Spinal cord (tissue), 10 donors: Measurements from ENCODE around the gene COL23A1. TPM values are rescaled to one million over a fixed set of nuclear protein-coding genes. Genes with fewer than 3 reads are reported as not detected.

ENCODE experiments used
- DNase-seq, 6 donors: peaks; one replicate each; pipeline versions ENCODE4 v3.0.0 to v3.0.0-alpha.2; 2013 to 2015; ENCODE audit warnings: low spot score in 6 of 6, low read depth in 4 of 6
- H3K27ac ChIP-seq: one replicate; pipeline ENCODE4 v1.5.1; 2013; ENCODE audit warnings: low read depth, low read length, control low read depth
- H3K27me3 ChIP-seq: one replicate; pipeline ENCODE4 v1.6.1; 2013; ENCODE audit warnings: low read length; ENCODE audit not compliant: control insufficient read depth, insufficient read depth
- H3K36me3 ChIP-seq: one replicate; pipeline ENCODE4 v1.6.1; 2013; ENCODE audit warnings: low read length; ENCODE audit not compliant: control insufficient read depth, insufficient read depth
- H3K4me1 ChIP-seq: one replicate; pipeline ENCODE4 v1.6.1; 2013; ENCODE audit warnings: low read length; ENCODE audit not compliant: control insufficient read depth, insufficient read depth
- H3K4me3 ChIP-seq: one replicate; pipeline ENCODE4 v1.5.1; 2013; ENCODE audit warnings: low read depth, low read length, control low read depth
- H3K9me3 ChIP-seq: one replicate; pipeline ENCODE4 v1.6.1; 2013; ENCODE audit warnings: low read length; ENCODE audit not compliant: control insufficient read depth, insufficient read depth
- WGBS: methylation state at CpG from one replicate; pipeline ENCODE4 v1.1.5; 2013; ENCODE audit warnings: missing lambda C conversion rate; ENCODE audit not compliant: insufficient coverage; 5-methylcytosine and 5-hydroxymethylcytosine counted together
- polyA plus RNA-seq, 2 donors: library from polyadenylated mRNA; unstranded; fragments of 120-200 nt; gene quantifications; one replicate each; pipeline ENCODE4 v1.2.1, GENCODE V29; 2013; ENCODE audit not compliant: insufficient read length in 2 of 2
- total RNA-seq, 2 donors: library from RNA; depleted of rRNA in 1 of 2; stranded (reverse); fragments of 120-200 nt in 1 of 2; fragments of >200 nt in 1 of 2; gene quantifications; one replicate each; pipeline versions ENCODE4 v1.2.3 to v1.2.4, GENCODE V29; 2013 to 2014
- donor health status: healthy.

The COL23A1 gene
- total and polyA plus RNA-seq, 4 donors, result 2.8 to 9.7 (median 8.0) TPM

DNA sequence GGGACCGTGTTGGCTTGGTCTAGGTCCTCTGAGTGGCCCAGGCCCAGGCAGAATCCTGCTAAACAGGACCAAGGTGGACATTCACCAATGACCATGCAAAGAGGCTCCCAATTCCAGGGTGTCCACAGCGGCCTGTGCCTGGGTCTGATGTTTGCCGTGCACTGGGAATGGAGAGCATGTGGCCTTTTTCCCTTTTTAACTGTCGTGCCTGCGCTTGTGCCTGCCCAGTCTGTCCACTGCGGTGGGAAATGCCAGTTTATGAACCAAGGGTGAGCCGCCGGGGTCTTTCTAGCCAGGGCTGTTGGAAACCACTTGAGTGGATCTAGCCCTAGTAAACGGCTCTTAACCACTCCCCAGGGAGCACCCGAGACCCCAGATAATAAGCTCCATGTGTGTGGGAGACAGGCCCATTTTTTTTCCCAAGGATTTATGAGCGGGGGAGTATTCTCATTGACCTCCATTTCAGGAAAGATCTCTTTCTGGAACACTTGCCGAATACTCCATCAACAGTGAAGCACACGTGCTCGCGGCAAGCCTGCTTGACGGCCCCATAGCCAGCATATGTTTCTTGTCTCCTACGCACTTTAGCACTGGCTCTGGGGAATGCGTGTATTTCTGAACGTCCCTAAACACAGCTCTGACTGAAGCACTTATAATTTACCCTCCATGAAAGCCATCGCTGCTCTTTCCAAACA is 264.4 kb downstream of the COL23A1 start:
- peak in 1 of 6 donors; percentile 65 for DNase-seq

DNA sequence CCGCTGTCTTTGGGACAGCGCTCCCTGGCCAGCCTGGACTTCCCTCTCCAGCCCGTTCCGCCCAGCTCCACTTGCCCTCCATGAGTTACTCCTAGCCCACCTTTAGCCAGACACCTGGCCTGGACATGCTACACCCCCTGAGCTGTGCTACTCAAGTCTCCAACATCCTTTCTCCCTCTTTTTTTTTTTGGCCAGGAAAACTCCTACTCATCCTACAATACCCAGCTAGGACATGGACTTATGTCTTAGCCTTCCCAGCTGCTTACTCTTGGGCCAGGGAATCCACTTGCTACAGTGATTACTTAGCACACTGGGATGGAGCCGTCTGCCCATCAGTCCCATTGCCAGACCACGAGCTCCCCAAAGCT is 264.9 kb downstream of the COL23A1 start:
- Histone ChIP-seq H3K27ac (no peak overlapping the region), H3K36me3 (no peaks in the 10 kb centered on the region), H3K27me3 (no peaks in the 10 kb centered on the region), H3K4me3 (no peak overlapping the region), H3K9me3 (no peaks in the 10 kb centered on the region), H3K4me1 (peaks cover 22% of the 10 kb centered on the region)
- 94% methylated on average over 6 of the region's 6 CpGs for WGBS
- DNase-seq, result no peak

More for the DNA sequence above, 264.4 kb downstream of the COL23A1 start:
- Histone ChIP-seq H3K36me3 (no peaks in the 10 kb centered on the region), H3K4me1 (peaks cover 23% of the 10 kb centered on the region), H3K4me3 (no peak overlapping the region), H3K27me3 (no peaks in the 10 kb centered on the region), H3K9me3 (no peaks in the 10 kb centered on the region), H3K27ac (peak overlapping the region; percentile 25)
- WGBS, result 54% methylated on average over 13 of the region's 20 CpGs

DNA sequence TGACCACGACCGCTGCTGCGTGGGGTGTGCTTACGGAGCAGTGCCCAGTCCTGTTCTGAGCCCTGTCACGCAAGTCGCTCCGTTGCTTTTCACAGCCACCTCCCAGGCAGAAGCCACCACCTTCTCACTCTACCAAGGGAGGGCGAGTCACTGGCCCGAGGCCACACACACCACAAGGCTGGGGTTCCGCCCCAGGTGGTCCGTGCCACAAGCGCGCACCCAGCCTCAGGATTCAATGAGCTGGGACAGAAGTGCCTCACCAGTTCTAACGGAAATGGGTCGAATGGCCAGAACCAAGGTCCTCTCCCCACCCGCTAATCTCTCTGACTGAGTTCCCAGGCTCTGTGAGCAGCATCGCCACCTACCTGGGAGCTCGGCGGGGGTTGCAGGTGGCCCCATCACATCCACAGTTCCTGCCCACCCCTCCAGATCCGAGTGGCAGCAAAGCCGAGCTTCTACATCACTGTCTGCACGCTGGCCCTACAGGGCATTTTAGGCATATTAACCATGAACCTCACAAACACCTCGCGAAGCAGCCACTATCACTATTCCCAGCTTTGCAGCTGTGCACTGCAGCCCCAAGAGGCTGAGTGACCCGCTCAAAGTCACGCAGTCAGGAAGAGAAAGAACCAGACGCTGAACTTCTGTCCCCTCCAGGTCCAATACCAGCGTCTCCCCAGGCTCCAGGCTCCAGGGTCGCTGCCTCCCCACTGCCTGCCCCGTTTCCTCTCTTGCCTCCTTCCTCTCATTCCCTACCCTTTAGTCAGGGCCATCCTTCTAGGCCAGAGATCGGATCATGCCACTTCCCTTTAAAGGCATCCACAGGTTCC is 265.5 kb downstream of the COL23A1 start:
- 82% methylated on average over 31 of the region's 31 CpGs for WGBS
- Histone ChIP-seq H3K36me3 (no peaks in the 10 kb centered on the region), H3K27ac (no peak overlapping the region), H3K4me1 (peaks cover 22% of the 10 kb centered on the region), H3K27me3 (no peaks in the 10 kb centered on the region), H3K9me3 (no peaks in the 10 kb centered on the region), H3K4me3 (no peak overlapping the region)
- DNase-seq, result no peak

DNA sequence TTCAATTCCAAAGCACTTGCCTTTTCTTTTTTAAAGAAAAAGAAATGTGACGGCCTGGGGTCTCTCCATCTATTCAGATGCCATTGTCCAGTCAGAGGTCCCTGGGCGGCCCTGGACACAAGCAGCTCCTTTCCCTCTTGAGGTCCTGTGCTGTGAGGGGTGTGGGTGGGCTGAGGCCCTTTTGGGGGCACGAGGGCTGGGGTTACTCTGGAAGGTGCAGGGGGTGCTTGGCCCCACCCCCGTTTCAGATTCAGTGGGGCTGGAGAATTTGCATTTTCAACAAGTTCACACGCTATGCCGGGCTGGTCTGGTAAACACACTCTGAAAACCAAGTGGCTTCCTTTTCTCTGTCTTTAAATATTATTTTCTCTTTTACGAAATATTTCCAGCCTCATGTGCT is 266.2 kb downstream of the COL23A1 start:
- Histone ChIP-seq H3K4me1 (peaks cover 22% of the 10 kb centered on the region), H3K27ac (no peak overlapping the region), H3K9me3 (no peaks in the 10 kb centered on the region), H3K27me3 (no peaks in the 10 kb centered on the region), H3K4me3 (no peak overlapping the region), H3K36me3 (no peaks in the 10 kb centered on the region)
- WGBS, result 87% methylated on average over 3 of the region's 7 CpGs
- DNase-seq, result no peak

DNA sequence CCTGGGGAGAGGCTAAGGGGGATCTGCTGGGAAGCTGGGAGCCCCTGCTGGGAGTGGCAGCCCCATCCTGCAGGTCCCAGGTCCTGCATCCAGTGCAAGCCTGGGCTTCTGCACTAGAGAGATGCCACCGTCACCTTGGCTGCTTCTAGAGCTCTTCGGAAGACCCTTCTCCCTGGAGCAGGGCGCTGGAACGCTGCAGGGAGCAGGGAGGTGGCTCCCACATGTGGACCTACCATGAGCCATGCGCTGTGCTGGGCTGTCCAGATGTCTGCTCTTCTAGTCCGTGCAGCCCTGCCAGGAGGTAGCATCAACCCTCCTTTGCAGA is 266.7 kb downstream of the COL23A1 start:
- H3K4me1 ChIP-seq, result peaks cover 22% of the 10 kb centered on the region
- WGBS, result 86% methylated on average over 5 of the region's 6 CpGs
- no peak for DNase-seq

DNA sequence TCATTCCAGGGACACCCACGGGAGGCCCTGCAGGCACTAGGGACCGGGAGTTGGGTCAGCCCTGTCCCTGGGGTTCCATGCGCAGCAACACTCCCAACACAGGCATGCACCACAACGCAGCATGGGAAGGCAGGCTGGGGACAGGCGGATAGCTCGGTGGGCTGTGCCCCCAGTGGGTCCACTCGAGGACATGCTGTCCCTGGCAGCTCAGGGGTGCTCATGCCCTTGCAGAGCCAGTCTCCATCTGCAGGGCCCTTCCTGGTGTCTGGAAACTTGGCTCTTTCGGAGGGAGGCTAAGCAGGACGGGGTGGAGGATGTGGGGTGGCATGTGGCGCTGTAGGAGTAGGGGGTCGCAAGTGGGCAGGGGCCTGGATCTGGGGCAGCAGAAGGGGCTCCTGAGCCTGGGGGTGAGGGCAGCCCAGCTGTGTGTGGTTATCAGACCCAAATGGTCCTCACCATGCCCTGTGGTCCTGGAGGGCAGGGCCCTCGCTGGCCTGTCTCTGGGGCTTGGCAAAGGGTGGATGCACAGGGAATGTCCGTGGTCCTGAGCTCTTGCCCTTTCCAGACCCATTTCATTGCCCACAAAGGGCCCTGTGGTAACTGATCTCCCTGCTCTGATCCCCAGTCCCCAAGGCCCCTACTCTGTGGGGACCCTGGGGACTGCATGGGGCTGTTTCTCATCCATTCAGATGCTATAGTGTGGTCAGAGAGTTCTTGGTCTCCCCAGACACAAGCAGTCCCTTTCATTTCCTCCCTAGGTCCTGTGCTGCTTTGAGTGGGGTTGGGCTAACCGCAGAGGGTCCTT is 267.3 kb downstream of the COL23A1 start:
- 89% methylated on average over 14 of the region's 14 CpGs for WGBS
- no peak overlapping the region for H3K27ac ChIP-seq
- H3K4me1 ChIP-seq, result peaks cover 22% of the 10 kb centered on the region
- no peaks in the 10 kb centered on the region for H3K27me3 ChIP-seq
- H3K36me3 ChIP-seq, result no peaks in the 10 kb centered on the region
- no peak overlapping the region for H3K4me3 ChIP-seq
- no peaks in the 10 kb centered on the region for H3K9me3 ChIP-seq
- no peak for DNase-seq

More for the DNA sequence above, 266.7 kb downstream of the COL23A1 start:
- Histone ChIP-seq H3K4me3 (no peak overlapping the region), H3K9me3 (no peaks in the 10 kb centered on the region), H3K27ac (no peak overlapping the region), H3K27me3 (no peaks in the 10 kb centered on the region), H3K36me3 (no peaks in the 10 kb centered on the region)

GRCh38 chr5:178320281-178320855 is 269.8 kb downstream of the COL23A1 start:
- no peak for DNase-seq
- Histone ChIP-seq H3K27me3 (no peaks in the 10 kb centered on the region), H3K4me3 (no peak overlapping the region), H3K27ac (no peak overlapping the region), H3K4me1 (peaks cover 17% of the 10 kb centered on the region), H3K36me3 (no peaks in the 10 kb centered on the region), H3K9me3 (no peaks in the 10 kb centered on the region)
- 82% methylated on average over 17 of the region's 18 CpGs for WGBS

GRCh38 chr5:178319541-178320041 is 270.6 kb downstream of the COL23A1 start:
- WGBS, result 90% methylated on average over 20 of the region's 20 CpGs
- Histone ChIP-seq H3K4me1 (peaks cover 22% of the 10 kb centered on the region), H3K36me3 (no peaks in the 10 kb centered on the region), H3K27me3 (no peaks in the 10 kb centered on the region), H3K4me3 (no peak overlapping the region), H3K9me3 (no peaks in the 10 kb centered on the region), H3K27ac (no peak overlapping the region)
- DNase-seq, result no peak

DNA sequence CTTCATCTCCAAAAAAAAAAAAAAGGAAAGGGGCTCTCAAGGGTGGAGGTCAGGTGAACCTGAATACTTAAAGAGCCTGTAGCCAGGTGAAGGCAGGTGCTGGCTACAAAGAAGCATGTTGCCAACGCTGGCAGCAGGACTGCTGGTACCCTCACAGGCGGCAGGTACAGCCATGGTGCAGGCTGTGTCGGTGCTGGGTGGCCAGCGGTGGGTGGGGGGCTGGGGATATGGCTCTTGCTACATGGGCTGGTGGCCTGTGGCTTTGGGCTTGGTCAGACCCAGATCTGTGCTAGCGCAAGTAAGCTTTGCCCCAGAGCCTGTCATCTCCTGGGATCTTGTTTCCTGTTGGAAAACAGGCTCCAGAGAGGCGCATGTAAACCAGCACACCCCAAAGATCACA is 271.3 kb downstream of the COL23A1 start:
- Histone ChIP-seq H3K36me3 (no peaks in the 10 kb centered on the region), H3K27me3 (no peaks in the 10 kb centered on the region), H3K9me3 (no peaks in the 10 kb centered on the region), H3K4me3 (no peak overlapping the region), H3K4me1 (peaks cover 20% of the 10 kb centered on the region), H3K27ac (no peak overlapping the region)
- no peak for DNase-seq
- WGBS, result 100% methylated on average over 6 of the region's 6 CpGs
